ENCODE results near the gene PLCD3.

PLCD3 gene

GRCh38 chr17:45170931-45171337, 38.6 kb upstream of the PLCD3 start:
- Histone ChIP-seq H3F3A (ENCODE audit: insufficient read depth, low read length) (no peaks in the 10 kb centered on the region), H3K4me1 (ENCODE audit: low read length) (no peaks in the 10 kb centered on the region)

GRCh38 chr17:45170280-45170930, 38.1 kb upstream of the PLCD3 start:
- no peak for TF ChIP-seq CTCF (IDR thresholded peaks at IDR 0.05; ENCODE audit: low read length)
- TF ChIP-seq EZH2phosphoT487 (IDR thresholded peaks at IDR 0.05; ENCODE audit: low read length), result no peak
- no peak for TF ChIP-seq EZH2 (optimal IDR thresholded peaks at IDR 0.05; ENCODE audit: low read depth, low read length)
- H3K27me3 ChIP-seq (replicated peaks; ENCODE audit: insufficient read depth, low read length), result no peaks in the 10 kb centered on the region
- H3K9me2 ChIP-seq (replicated peaks; ENCODE audit: insufficient read depth, low read length), result no peaks in the 10 kb centered on the region
- no peaks in the 10 kb centered on the region for H4K20me1 ChIP-seq (ENCODE audit: insufficient read depth, low read length)
- H3K9me3 ChIP-seq (replicated peaks; ENCODE audit: insufficient read depth, low read length), result no peaks in the 10 kb centered on the region
- no peaks in the 10 kb centered on the region for H3K4me1 ChIP-seq (ENCODE audit: low read length)
- no peaks in the 10 kb centered on the region for H3K79me2 ChIP-seq (ENCODE audit: low read length)
- no peak for DNase-seq
- no peak overlapping the region for H2AFZ ChIP-seq (ENCODE audit: low read length)
- no peak overlapping the region for H3K27ac ChIP-seq (ENCODE audit: low read length)
- no peak overlapping the region for H3K4me2 ChIP-seq (ENCODE audit: low read depth, low read length)
- no peaks in the 10 kb centered on the region for H3K36me3 ChIP-seq (replicated peaks; ENCODE audit: insufficient read depth, low read length)
- H3F3A ChIP-seq (ENCODE audit: insufficient read depth, low read length), result no peaks in the 10 kb centered on the region
- no peak overlapping the region for H3K4me3 ChIP-seq (ENCODE audit: low read length)
- H3K9ac ChIP-seq (ENCODE audit: low read length), result no peak overlapping the region

More at GRCh38 chr17:45170931-45171337, 38.6 kb upstream of the PLCD3 start:
- no peak overlapping the region for H3K4me3 ChIP-seq (ENCODE audit: low read length)
- DNase-seq, result no peak
- no peaks in the 10 kb centered on the region for H3K79me2 ChIP-seq (ENCODE audit: low read length)
- no peak overlapping the region for H3K9ac ChIP-seq (ENCODE audit: low read length)
- H2AFZ ChIP-seq (ENCODE audit: low read length), result no peak overlapping the region
- H3K9me2 ChIP-seq (replicated peaks; ENCODE audit: insufficient read depth, low read length), result no peaks in the 10 kb centered on the region
- no peaks in the 10 kb centered on the region for H3K36me3 ChIP-seq (replicated peaks; ENCODE audit: insufficient read depth, low read length)
- no peaks in the 10 kb centered on the region for H3K27me3 ChIP-seq (replicated peaks; ENCODE audit: insufficient read depth, low read length)
- no peak overlapping the region for H3K4me2 ChIP-seq (ENCODE audit: low read depth, low read length)
- TF ChIP-seq EZH2phosphoT487 (IDR thresholded peaks at IDR 0.05; ENCODE audit: low read length) (no peak), EZH2 (optimal IDR thresholded peaks at IDR 0.05; ENCODE audit: low read depth, low read length) (no peak), CTCF (IDR thresholded peaks at IDR 0.05; ENCODE audit: low read length) (no peak)
- H3K9me3 ChIP-seq (replicated peaks; ENCODE audit: insufficient read depth, low read length), result no peaks in the 10 kb centered on the region
- H4K20me1 ChIP-seq (ENCODE audit: insufficient read depth, low read length), result no peaks in the 10 kb centered on the region
- H3K27ac ChIP-seq (ENCODE audit: low read length), result no peak overlapping the region

- no peak for TF ChIP-seq EZH2phosphoT487 (IDR thresholded peaks at IDR 0.05; ENCODE audit: low read length)
- Histone ChIP-seq H3K4me3 (ENCODE audit: low read length) (no peak overlapping the region), H4K20me1 (ENCODE audit: insufficient read depth, low read length) (no peaks in the 10 kb centered on the region), H3K9me2 (replicated peaks; ENCODE audit: insufficient read depth, low read length) (no peaks in the 10 kb centered on the region), H3K27me3 (replicated peaks; ENCODE audit: insufficient read depth, low read length) (no peaks in the 10 kb centered on the region), H3K4me2 (ENCODE audit: low read depth, low read length) (no peak overlapping the region), H2AFZ (ENCODE audit: low read length) (no peak overlapping the region), H3K36me3 (replicated peaks; ENCODE audit: insufficient read depth, low read length) (no peaks in the 10 kb centered on the region), H3K4me1 (ENCODE audit: low read length) (no peaks in the 10 kb centered on the region), H3K9me3 (replicated peaks; ENCODE audit: insufficient read depth, low read length) (no peaks in the 10 kb centered on the region), H3F3A (ENCODE audit: insufficient read depth, low read length) (no peaks in the 10 kb centered on the region), H3K9ac (ENCODE audit: low read length) (no peak overlapping the region), H3K27ac (ENCODE audit: low read length) (no peak overlapping the region), H3K79me2 (ENCODE audit: low read length) (no peaks in the 10 kb centered on the region)
- no peak for DNase-seq
Observed at GRCh38 chr17:45168991-45169752, 36.9 kb upstream of the PLCD3 start.
